ENCODE results near the gene EHMT1. TPM values are rescaled to one million over a fixed set of nuclear protein-coding genes. Genes with fewer than 3 reads are reported as not detected.

The EHMT1 gene
- polyA plus RNA-seq, 1 donor from 2014 or later, result 39.1 TPM

GRCh38 chr9:137825324-137825989, 206.7 kb downstream of the EHMT1 start:
- peak overlapping the region in 2 of 4 donors; percentile 11 to 38 for H3K4me3 Mint-ChIP-seq
- H3K9me3 Mint-ChIP-seq, result peaks cover 0 to 4% (median 0%) of the 10 kb centered on the region in 3 donors
- H3K27me3 Mint-ChIP-seq, result no peaks in the 10 kb centered on the region
- peak overlapping the region; percentile 51 to 90 (median 89) for H3K27ac Mint-ChIP-seq
- peaks cover 15% of the 10 kb centered on the region for H3K36me3 Mint-ChIP-seq
- peaks cover 11 to 16% (median 14%) of the 10 kb centered on the region in 3 donors for H3K4me1 Mint-ChIP-seq

- no peak overlapping the region for H3K27ac Mint-ChIP-seq
- no peak overlapping the region for H3K4me3 Mint-ChIP-seq
- H3K9me3 Mint-ChIP-seq, result no peaks in the 10 kb centered on the region
- H3K27me3 Mint-ChIP-seq, result no peaks in the 10 kb centered on the region
- peaks cover 12 to 16% (median 14%) of the 10 kb centered on the region in 3 donors for H3K4me1 Mint-ChIP-seq
- H3K36me3 Mint-ChIP-seq, result peaks cover 7% of the 10 kb centered on the region
These were observed 209.2 kb downstream of the EHMT1 start for GRCh38 chr9:137827908-137828526.

GRCh38 chr9:137828527-137829259, 209.9 kb downstream of the EHMT1 start:
- peaks cover 8% of the 10 kb centered on the region for H3K36me3 Mint-ChIP-seq
- peak overlapping the region in 1 of 3 donors; percentile 9 for H3K27ac Mint-ChIP-seq

GRCh38 chr9:137829260-137829996, 210.6 kb downstream of the EHMT1 start:
- peaks cover 7% of the 10 kb centered on the region for H3K36me3 Mint-ChIP-seq
- peak overlapping the region in 2 of 3 donors; percentile 9 to 34 for H3K27ac Mint-ChIP-seq
- no peaks in the 10 kb centered on the region for H3K9me3 Mint-ChIP-seq

More at GRCh38 chr9:137828527-137829259, 209.9 kb downstream of the EHMT1 start:
- Mint-ChIP-seq H3K4me3 (no peak overlapping the region), H3K27me3 (no peaks in the 10 kb centered on the region), H3K4me1 (peaks cover 12 to 16% (median 14%) of the 10 kb centered on the region in 3 donors), H3K9me3 (no peaks in the 10 kb centered on the region)

GRCh38 chr9:137832191-137832700, 213.4 kb downstream of the EHMT1 start:
- peaks cover 7% of the 10 kb centered on the region for H3K36me3 Mint-ChIP-seq
- H3K4me1 Mint-ChIP-seq, result peaks cover 0 to 1% (median 0%) of the 10 kb centered on the region in 3 donors
- no peak overlapping the region for H3K27ac Mint-ChIP-seq
- no peak overlapping the region for H3K4me3 Mint-ChIP-seq
- H3K9me3 Mint-ChIP-seq, result no peaks in the 10 kb centered on the region
- H3K27me3 Mint-ChIP-seq, result no peaks in the 10 kb centered on the region

More at GRCh38 chr9:137829260-137829996, 210.6 kb downstream of the EHMT1 start:
- Mint-ChIP-seq H3K4me1 (peaks cover 9 to 13% (median 11%) of the 10 kb centered on the region in 3 donors), H3K4me3 (no peak overlapping the region), H3K27me3 (no peaks in the 10 kb centered on the region)

- H3K9me3 Mint-ChIP-seq, result no peaks in the 10 kb centered on the region
- H3K36me3 Mint-ChIP-seq, result peaks cover 8% of the 10 kb centered on the region
- no peak overlapping the region for H3K27ac Mint-ChIP-seq
- H3K27me3 Mint-ChIP-seq, result no peaks in the 10 kb centered on the region
- no peak overlapping the region for H3K4me3 Mint-ChIP-seq
- peaks cover 0 to 1% (median 0%) of the 10 kb centered on the region in 3 donors for H3K4me1 Mint-ChIP-seq
These were observed 214.2 kb downstream of the EHMT1 start for GRCh38 chr9:137832830-137833590.

- H3K9me3 Mint-ChIP-seq, result peaks cover 0 to 4% (median 1%) of the 10 kb centered on the region in 3 donors
- H3K27ac Mint-ChIP-seq, result peak overlapping the region in 1 of 3 donors; percentile 77
- peaks cover 0 to 1% (median 0%) of the 10 kb centered on the region in 3 donors for H3K4me1 Mint-ChIP-seq
- H3K4me3 Mint-ChIP-seq, result no peak overlapping the region
- H3K27me3 Mint-ChIP-seq, result no peaks in the 10 kb centered on the region
- peaks cover 8% of the 10 kb centered on the region for H3K36me3 Mint-ChIP-seq
These were observed 215.2 kb downstream of the EHMT1 start for GRCh38 chr9:137833721-137834613.

GRCh38 chr9:137834846-137835546, 216.2 kb downstream of the EHMT1 start:
- Mint-ChIP-seq H3K36me3 (peaks cover 13% of the 10 kb centered on the region), H3K27me3 (no peaks in the 10 kb centered on the region), H3K9me3 (peaks cover 0 to 8% (median 1%) of the 10 kb centered on the region in 3 donors), H3K27ac (no peak overlapping the region), H3K4me1 (peaks cover 0 to 4% (median 0%) of the 10 kb centered on the region in 3 donors), H3K4me3 (no peak overlapping the region)

- Mint-ChIP-seq H3K27ac (no peak overlapping the region), H3K27me3 (no peaks in the 10 kb centered on the region), H3K4me3 (no peak overlapping the region), H3K36me3 (peaks cover 14% of the 10 kb centered on the region), H3K4me1 (peaks cover 0 to 4% (median 0%) of the 10 kb centered on the region in 3 donors), H3K9me3 (peaks cover 0 to 8% (median 1%) of the 10 kb centered on the region in 3 donors)
These were observed 217.5 kb downstream of the EHMT1 start for GRCh38 chr9:137836151-137836830.

GRCh38 chr9:137836831-137837241, 218.0 kb downstream of the EHMT1 start:
- H3K27me3 Mint-ChIP-seq, result no peaks in the 10 kb centered on the region
- H3K4me3 Mint-ChIP-seq, result no peak overlapping the region
- peaks cover 14% of the 10 kb centered on the region for H3K36me3 Mint-ChIP-seq
- peaks cover 0 to 8% (median 1%) of the 10 kb centered on the region in 3 donors for H3K9me3 Mint-ChIP-seq
- no peak overlapping the region for H3K27ac Mint-ChIP-seq
- peaks cover 0 to 4% (median 0%) of the 10 kb centered on the region in 3 donors for H3K4me1 Mint-ChIP-seq

- Mint-ChIP-seq H3K4me3 (no peak overlapping the region), H3K36me3 (peaks cover 14% of the 10 kb centered on the region), H3K27ac (no peak overlapping the region), H3K4me1 (peaks cover 0 to 2% (median 0%) of the 10 kb centered on the region in 3 donors), H3K9me3 (peaks cover 0 to 8% (median 1%) of the 10 kb centered on the region in 3 donors), H3K27me3 (no peaks in the 10 kb centered on the region)
These were observed 218.8 kb downstream of the EHMT1 start for GRCh38 chr9:137837345-137838278.
